Fibroblast of pulmonary artery (primary cell): ENCODE data around the gene CCDC40.

ENCODE experiments used
- DNase-seq: peaks from one replicate; pipeline ENCODE4 v3.0.0-alpha.2; 2010; ENCODE audit warnings: low read depth
- H3K4me3 ChIP-seq: replicated peaks from 2 replicates; pipeline ENCODE4 v1.5.1; 2011; ENCODE audit warnings: low read depth, mild to moderate bottlenecking, control low read depth, low read length, moderate library complexity
- TF ChIP-seq, protein P1 (sequence below): IDR thresholded peaks from 2 replicates; pipeline ENCODE4 v1.5.1; 2011; ENCODE audit warnings: mild to moderate bottlenecking, control low read depth, low read length, inconsistent platforms; ENCODE audit errors: missing control alignments

The CCDC40 gene

DNA sequence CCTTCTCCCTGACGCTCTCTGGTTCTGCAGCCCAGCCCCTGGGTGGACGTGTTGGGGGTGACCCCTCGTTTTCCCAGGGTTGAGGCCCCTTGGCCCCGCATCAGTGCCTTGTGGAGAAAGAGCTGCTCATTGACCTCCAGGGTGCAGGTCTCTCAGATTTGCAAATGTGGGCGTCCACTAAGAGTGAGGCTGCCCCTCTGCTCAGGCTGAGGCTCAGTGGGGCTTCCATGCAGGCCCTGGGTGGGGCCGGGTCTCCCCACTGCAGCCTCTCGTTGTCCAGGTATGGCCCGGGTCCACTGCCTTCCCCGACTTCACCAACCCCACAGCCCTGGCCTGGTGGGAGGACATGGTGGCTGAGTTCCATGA, 74.0 kb downstream of the CCDC40 start:
- TF ChIP-seq, protein P1, sequence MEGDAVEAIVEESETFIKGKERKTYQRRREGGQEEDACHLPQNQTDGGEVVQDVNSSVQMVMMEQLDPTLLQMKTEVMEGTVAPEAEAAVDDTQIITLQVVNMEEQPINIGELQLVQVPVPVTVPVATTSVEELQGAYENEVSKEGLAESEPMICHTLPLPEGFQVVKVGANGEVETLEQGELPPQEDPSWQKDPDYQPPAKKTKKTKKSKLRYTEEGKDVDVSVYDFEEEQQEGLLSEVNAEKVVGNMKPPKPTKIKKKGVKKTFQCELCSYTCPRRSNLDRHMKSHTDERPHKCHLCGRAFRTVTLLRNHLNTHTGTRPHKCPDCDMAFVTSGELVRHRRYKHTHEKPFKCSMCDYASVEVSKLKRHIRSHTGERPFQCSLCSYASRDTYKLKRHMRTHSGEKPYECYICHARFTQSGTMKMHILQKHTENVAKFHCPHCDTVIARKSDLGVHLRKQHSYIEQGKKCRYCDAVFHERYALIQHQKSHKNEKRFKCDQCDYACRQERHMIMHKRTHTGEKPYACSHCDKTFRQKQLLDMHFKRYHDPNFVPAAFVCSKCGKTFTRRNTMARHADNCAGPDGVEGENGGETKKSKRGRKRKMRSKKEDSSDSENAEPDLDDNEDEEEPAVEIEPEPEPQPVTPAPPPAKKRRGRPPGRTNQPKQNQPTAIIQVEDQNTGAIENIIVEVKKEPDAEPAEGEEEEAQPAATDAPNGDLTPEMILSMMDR = no peak
- DNase-seq = no peak
- H3K4me3 ChIP-seq = no peak overlapping the region

DNA sequence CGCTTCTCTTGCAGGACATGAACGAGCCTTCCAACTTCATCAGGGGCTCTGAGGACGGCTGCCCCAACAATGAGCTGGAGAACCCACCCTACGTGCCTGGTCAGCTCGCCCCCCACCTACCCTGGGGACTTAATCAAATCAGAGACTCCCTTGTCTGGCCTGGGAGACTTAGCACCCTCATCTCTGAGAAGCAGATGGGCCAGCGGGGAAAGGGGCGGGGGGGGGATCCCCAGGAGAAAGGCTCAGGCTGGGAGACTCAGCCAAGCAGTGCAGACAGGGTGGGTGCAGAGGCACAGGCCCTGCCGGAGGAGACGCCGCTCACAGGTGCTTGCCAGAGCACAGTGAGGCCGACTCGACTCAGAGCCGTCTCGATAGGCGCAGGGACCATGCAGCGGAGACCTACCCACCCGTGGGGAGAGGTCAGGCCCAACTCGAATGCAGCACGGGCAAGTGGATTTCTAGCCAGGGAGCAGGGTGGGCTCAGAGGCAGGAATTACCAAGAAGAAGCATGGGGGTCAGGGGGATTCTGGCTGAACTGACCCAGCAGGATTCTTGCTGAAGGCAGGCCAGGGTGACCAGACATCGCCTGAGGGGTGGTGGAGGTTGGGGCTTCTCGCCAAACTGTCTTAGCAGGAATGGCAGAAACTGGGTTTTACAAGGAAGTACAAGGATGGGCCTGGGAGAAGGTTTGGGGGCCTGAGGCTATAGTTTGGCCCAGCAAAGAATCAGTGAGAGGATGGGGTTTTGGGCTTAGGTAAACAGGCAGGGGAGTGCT, 74.7 kb downstream of the CCDC40 start:
- H3K4me3 ChIP-seq = no peak overlapping the region
- TF ChIP-seq, protein P1 = no peak
- DNase-seq = no peak

DNA sequence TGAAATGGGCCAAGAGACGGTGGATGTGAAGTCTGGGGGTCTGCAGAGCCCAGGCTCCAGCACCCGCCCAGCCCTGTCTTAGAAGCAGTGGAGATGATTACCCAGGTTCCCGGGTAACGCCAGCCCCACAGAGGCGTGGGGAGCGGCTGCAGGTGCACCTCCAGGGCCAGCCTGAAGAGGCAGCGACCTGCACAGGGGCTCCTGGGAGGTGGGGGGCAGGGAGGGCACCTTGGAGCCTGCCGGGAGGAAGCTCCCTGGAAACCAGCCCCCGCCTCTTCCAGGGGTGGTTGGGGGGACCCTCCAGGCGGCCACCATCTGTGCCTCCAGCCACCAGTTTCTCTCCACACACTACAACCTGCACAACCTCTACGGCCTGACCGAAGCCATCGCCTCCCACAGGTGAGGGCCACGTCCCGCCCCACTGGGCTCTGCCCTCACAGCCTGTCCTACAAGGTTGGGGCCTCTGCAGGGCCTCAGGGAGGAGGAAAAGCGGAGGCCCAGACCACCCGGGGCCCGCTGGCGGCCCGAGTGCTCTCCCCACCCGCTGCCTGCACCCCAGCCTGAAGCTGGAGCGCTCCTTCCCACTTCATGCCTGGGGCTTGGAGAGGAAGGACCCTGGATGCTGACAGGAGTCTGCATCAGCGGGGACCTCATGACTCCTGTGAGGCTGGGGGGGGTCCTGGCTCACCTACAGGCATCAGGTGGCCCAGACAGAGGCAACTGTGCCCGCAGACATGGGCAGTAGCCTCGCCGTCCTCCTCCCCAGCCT, 75.4 kb downstream of the CCDC40 start:
- TF ChIP-seq, protein P1 = no peak
- no peak overlapping the region for H3K4me3 ChIP-seq
- DNase-seq = no peak

DNA sequence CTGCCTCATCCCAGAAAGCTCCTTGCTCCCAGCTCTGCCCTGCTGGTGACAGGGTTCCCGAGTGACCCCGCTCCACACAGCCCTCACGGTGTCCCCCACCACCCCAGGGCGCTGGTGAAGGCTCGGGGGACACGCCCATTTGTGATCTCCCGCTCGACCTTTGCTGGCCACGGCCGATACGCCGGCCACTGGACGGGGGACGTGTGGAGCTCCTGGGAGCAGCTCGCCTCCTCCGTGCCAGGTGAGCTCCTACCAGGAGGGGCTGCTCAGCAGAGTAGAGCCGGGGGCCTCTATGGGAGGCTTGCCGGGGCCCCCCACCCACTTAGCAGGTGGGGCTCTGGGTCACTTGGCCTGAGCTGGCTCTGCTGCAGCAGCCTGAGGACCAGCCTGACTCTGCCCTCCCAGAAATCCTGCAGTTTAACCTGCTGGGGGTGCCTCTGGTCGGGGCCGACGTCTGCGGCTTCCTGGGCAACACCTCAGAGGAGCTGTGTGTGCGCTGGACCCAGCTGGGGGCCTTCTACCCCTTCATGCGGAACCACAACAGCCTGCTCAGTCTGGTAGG, 76.1 kb downstream of the CCDC40 start:
- TF ChIP-seq, protein P1 = no peak
- no peak overlapping the region for H3K4me3 ChIP-seq
- no peak for DNase-seq

DNA sequence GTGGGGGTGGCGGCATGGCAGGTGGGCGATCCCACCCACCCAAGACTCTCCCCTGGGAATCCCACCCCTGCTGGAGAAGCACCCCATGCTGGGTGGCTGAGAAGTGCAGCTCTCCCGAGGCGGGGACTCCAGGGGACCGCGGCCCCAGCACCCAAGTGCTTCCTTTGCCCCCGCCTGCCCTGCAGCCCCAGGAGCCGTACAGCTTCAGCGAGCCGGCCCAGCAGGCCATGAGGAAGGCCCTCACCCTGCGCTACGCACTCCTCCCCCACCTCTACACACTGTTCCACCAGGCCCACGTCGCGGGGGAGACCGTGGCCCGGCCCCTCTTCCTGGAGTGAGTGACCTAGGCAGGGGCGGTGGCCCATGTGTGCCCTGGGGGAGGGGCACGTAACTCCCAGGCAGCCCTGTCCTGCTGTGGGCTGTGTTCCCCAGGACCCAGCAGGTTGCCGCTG, 76.6 kb downstream of the CCDC40 start:
- no peak overlapping the region for H3K4me3 ChIP-seq
- DNase-seq = no peak
- TF ChIP-seq, protein P1 = no peak

DNA sequence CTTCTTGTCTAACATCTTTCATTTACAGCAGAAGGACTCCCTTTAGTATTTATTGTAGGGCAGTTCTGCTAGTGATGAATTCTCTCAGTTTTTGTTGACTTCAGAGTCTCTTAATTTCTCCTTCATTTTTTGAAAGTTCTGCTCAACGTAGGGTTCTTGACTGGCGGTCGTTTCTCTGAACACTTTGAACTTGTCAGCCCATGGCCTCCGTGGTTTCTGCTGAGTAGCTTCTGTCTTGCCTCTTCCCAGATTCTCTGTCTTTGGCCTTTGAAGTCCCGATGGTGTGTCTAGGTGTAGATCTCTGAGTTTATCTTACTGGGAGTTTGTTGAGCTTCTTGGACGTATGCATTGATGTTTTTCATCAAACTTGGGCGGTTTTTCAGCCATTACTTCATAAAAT, 78.3 kb downstream of the CCDC40 start:
- TF ChIP-seq, protein P1 = no peak
- no peak for DNase-seq
- no peak overlapping the region for H3K4me3 ChIP-seq
